KOPT-K1 (cell line): ENCODE data around the gene HDAC5.

ENCODE experiments used
- H3K27ac ChIP-seq: fragments of 200-600 bp; sonication (generic); 2 replicates; pipeline ENCODE4 v1.5.1; 2016; ENCODE audit warnings: antibody characterized with exemption, mild to moderate bottlenecking, low read depth, low read length; ENCODE audit not compliant: poor library complexity, severe bottlenecking
- H3K36me3 ChIP-seq: fragments of 200-600 bp; sonication (generic); 2 replicates; pipeline ENCODE4 v1.5.1; 2017; ENCODE audit warnings: antibody characterized with exemption, mild to moderate bottlenecking, low read length, moderate library complexity; ENCODE audit not compliant: insufficient read depth
- H3K9me3 ChIP-seq: fragments of 200-600 bp; sonication (generic); 2 replicates; pipeline ENCODE4 v1.5.1; 2017; ENCODE audit warnings: antibody characterized with exemption, low read length, mild to moderate bottlenecking; ENCODE audit not compliant: insufficient read depth, poor library complexity, severe bottlenecking

HDAC5 gene

DNA sequence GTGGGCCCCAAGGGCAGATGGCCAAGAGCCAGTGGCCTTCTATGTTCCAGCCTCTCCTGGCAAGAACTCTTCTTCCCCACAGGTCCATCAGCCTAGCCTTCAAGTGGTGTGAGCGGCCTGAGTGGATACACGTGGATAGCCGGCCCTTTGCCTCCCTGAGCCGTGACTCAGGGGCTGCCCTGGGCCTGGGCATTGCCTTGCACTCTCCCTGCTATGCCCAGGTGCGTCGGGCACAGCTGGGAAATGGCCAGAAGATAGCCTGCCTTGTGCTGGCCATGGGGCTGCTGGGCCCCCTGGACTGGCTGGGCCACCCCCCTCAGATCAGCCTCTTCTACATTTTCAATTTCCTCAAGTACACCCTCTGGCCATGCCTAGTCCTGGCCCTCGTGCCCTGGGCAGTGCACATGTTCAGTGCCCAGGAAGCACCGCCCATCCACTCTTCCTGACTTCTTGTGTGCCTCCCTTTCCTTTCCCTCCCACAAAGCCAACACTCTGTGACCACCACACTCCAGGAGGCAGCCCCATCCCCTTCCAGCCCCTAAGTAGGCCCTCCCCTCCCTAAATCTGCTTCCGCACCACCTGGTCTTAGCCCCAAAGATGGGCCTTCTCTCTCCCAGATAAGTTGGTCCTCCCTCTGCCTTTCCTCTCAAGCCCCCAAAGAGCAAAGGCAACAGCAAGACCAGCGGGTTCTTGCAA, 47.7 kb downstream of the HDAC5 start:
- Histone ChIP-seq H3K36me3 (no peaks in the 10 kb centered on the region; the same call in 1 of the 2 replicates), H3K27ac (no peak overlapping the region), H3K9me3 (no peaks in the 10 kb centered on the region)

DNA sequence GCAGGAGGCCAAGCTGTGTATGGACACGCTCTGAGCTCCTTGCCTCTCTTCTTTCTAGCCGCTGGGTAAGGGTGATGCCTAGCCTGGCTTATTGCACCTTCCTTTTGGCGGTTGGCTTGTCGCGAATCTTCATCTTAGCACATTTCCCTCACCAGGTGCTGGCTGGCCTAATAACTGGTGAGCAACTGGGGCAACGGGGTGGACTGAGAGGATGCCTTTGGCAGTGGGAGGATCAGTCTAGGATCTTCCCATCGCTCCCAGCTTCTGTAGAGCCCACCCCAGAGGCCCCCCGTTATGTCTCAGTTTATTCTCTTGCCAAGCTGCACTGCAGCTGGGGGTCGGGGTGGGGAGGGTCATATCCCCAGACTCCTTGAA, 48.5 kb downstream of the HDAC5 start:
- Histone ChIP-seq H3K36me3 (no peaks in the 10 kb centered on the region; the same call in 1 of the 2 replicates), H3K9me3 (no peaks in the 10 kb centered on the region), H3K27ac (no peak overlapping the region)

DNA sequence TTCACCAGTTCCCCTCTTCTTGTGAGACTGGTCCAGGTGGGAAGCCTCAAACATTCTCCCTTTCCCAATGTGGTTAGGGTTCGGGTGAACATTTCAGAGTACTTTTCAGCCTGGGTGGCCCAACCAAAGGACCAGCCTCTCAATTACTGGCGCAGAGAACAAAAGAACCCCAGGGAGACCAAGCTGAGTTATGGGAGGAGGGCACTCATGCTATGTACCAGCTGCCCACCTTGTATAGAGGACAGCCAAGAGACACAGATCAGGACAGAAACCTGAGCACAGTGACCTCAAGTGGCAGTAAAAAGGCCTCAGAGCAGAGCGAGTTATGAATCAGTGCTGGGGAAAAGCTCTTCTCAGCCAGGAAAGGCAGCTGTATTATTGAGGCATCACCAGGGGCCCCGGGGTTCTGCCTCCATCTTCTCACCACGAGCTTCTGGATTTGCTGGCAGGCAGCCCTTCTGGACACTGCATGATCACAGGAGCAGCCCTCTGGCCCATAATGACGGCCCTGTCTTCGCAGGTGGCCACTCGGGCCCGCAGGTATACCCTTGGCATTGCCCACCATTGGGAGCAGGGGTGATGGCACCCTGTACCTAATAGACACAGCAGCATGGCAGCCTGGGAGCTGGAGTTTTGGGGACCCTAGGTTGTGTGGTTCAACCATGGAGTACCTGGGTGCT, 49.1 kb downstream of the HDAC5 start:
- Histone ChIP-seq H3K9me3 (no peaks in the 10 kb centered on the region), H3K36me3 (no peaks in the 10 kb centered on the region; the same call in 1 of the 2 replicates), H3K27ac (no peak overlapping the region)

DNA sequence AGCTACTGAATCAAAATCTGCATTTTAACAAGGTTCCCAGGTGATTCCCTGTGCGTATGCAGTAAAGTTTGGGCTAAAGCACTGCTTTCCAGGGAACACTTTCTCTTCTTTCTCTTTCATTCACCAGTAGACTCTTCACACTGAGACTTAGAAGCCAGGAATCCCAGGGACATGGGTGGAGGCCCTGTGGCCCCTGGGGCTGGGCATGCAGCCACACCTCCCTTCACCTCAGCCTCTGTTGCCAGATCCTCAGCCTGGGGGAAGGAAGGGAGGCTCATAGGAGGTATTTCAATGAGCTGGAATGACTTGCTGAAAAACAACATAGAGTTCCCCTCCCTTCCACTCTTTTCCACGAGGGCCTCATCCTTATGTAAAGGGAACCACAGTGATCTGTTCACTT, 51.7 kb downstream of the HDAC5 start:
- Histone ChIP-seq H3K9me3 (no peaks in the 10 kb centered on the region), H3K36me3 (no peaks in the 10 kb centered on the region), H3K27ac (no peak overlapping the region)

DNA sequence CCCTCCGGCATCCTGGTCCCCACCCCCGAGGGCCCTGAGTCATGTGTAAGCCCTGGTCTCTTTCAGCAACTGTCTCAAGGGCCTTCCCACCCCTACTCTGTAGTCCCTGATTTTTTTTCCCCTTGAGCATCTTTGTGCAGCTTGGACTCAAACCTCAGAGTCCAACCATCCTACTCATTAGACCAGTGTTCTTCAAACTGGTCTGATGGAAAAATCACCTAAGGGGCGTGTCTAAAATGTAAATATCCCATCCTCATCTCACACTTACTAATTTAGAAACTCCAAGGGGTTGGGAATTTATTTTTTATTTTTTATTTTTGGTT, 52.3 kb downstream of the HDAC5 start:
- peak overlapping the region; percentile 55 for H3K27ac ChIP-seq
- no peaks in the 10 kb centered on the region for H3K36me3 ChIP-seq
- no peaks in the 10 kb centered on the region for H3K9me3 ChIP-seq

DNA sequence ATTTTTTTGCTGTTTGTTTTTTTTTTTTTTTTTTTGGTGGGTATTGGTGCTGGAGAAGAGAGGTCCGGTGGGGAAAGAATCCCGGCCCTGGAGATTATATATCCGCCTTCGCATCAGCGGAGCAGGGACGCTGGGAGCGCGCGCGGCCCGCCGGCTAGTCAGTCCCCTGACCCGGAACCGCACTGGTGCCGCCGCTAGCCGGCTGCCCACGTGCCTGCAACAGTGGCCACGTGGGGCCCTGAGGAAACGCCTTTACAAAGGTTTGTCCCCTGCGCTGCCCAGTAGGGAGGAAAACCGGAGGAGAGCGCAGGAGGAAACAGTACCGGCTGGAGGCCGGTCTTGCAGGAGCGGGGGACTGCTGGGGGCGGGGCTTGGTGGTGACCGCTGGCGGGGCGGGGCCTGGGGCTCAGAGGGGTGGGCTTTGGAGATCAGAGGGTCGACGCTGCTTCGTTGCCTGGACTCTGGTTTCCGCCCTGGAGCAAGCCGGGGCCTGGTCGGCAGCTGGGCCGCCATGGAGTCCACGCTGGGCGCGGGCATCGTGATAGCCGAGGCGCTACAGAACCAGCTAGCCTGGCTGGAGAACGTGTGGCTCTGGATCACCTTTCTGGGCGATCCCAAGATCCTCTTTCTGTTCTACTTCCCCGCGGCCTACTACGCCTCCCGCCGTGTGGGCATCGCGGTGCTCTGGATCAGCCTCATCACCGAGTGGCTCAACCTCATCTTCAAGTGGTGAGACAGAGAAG, 52.8 kb downstream of the HDAC5 start, which contains the start of gene G6PC3:
Gene G6PC3, plus strand, starts transcription at position 281 of the 743 bp plus-strand sequence. Its CDS starts 231 bp downstream, at position 512.
- no peaks in the 10 kb centered on the region for H3K36me3 ChIP-seq
- H3K27ac ChIP-seq: peak within 1 kb of the TSS; percentile 55
- H3K9me3 ChIP-seq: no peaks in the 10 kb centered on the region

DNA sequence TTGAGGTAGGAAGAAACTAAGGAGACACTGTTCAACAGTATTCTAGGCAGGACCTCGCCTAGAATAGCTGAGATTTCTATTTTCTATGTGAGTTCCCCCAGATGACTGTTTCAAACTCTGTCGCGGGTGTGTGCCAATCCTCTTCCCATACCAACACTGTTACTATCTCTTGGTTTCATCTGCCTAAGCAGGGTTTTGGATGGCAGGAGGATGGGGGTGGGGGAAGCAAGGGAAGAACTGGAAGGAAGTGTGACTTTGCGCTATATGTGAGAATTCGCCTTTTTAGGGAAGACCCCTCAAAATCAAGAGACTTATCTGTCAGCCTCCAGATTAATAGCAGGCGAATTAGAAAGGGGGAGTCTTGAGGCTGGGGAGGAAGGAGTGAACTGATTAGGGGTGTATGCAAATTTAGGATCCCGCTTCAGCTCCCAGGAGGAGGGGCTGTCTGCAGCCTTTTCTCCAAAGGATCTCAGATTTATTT, 53.4 kb downstream of the HDAC5 start:
- peak overlapping the region; percentile 55 for H3K27ac ChIP-seq
- H3K36me3 ChIP-seq: no peaks in the 10 kb centered on the region
- H3K9me3 ChIP-seq: no peaks in the 10 kb centered on the region

DNA sequence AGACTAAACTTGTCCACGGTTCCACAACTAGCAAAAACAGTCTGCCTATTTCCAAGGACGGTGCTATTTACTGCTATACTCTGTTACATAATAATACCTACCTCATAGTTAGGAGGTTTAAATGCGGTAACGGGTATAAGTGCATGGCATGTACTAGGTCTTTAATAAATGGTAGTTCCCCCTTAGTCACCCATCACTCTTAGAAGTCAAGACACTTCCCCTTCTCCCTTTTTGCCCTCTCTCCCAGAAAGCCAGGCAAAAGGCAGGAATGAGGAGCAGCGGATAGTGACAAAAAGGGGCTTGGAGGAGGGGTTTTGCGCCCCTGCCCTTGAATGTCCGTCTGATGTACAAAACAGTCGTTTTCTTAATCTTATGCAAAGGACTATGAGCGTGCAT, 55.9 kb downstream of the HDAC5 start:
- Histone ChIP-seq H3K9me3 (no peaks in the 10 kb centered on the region), H3K27ac (no peak overlapping the region), H3K36me3 (peaks cover 19% of the 10 kb centered on the region)

DNA sequence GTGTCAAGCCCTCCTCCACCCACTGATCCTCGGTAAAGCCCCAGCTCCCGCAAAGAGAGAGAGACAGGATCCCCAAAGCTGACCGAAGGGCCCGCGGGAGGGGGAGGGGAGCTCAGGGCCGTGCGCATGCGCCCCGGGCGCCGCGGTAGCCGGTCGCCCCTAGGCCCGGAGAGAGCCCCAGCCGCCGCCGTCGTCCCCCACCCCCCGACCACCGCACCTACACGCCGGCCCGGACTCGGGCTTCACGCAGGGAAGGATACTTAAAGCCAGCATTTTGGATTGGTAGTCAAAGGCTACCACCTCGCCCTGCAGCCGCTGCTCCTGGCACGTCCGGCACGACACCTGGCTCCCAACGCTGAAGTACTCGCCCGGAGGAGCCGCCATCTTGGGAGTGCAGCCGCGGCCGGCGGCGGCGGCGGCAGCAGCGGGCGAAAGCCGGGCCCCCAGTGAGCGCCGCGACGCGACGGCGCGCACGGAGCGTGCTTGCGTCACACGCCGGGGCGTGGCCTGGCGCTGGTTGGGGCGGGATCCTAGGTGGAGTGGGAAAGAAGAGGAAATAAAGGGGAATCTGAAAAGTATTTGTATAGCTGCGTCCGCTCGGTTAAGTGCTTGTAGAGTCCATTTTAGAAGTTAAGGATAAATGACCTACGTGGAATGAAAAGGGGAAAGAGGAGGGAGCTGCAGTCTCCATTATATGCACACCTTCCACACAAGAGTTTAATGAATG, 57.1 kb downstream of the HDAC5 start, which contains the start of gene LSM12:
Gene LSM12, minus strand, starts transcription at position 468 of the 727 bp plus-strand sequence. Its CDS starts 84 bp downstream, at position 384.
- peaks cover 31% of the 10 kb centered on the region for H3K36me3 ChIP-seq
- no peaks in the 10 kb centered on the region for H3K9me3 ChIP-seq
- peak within 1 kb of the TSS; percentile 78 for H3K27ac ChIP-seq

DNA sequence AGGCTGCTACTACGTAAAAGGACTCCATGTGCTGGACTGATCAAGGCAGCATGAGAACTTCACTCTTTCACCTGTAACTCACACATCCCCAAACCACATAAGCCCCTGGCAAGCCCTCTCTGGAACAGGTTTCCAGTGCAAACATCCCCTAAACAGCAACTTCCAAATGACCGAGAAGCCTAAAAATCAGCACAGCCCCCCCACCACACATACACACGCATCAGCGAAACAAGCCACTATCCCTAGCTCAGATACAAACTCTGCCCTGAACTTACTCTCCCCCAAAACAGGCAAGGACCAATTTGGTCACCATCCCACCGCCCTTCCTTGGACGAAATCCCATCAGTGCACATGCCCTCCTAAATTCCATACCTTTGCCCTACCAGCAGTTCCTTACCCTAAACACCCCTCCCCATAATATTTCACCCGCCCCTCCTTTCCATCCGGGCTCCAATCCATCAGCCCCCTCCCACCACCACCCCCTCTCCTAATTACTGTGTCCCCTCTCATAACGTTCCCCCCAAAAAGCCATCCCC, 57.7 kb downstream of the HDAC5 start:
- Histone ChIP-seq H3K27ac (peak overlapping the region; percentile 78), H3K36me3 (peaks cover 37% of the 10 kb centered on the region), H3K9me3 (no peaks in the 10 kb centered on the region)

DNA sequence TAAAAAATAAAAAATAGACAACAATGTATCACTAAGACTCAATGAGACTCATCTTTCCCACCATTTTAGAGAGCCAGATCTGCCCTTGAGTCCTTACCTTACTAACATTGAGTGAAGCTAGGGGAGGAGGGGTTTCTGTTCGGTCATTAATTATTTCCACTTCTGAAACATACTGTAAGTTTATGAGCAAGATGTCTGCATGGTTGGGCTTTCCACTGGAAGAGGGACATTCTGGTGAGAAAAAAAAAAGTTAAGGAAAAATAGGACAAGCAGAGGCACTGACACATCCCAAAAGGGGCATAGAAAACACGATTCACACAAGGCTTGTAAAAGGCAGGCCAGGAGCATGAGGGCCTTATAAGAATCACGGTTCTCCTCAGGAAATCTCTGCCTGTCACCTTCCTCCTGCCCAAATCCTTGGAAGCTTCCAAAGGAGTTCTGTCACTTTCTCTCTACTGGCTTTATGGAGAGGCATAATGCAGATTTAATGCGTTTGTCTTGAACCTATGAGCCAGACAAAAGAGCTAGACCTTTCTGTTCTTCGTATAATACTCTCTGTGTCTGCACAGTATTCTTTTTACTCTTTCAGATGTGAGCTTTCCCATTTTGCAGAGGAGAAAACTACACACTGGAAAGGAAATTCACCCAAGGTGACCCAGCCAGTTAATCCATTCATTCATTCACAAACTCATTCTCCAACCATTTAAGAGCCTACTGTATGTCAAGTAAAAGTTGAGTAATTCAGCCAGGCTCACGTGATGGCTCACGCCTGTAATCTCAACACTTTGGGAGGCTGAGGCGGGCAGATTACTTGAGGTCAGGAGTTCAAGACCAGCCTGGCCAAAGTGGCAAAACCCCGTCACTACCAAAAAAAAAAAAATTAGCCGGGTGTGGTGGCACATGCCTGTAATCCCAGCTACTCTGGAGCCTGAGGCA, 59.5 kb downstream of the HDAC5 start:
- H3K36me3 ChIP-seq: peaks cover 54% of the 10 kb centered on the region
- H3K9me3 ChIP-seq: no peaks in the 10 kb centered on the region
- no peak overlapping the region for H3K27ac ChIP-seq

DNA sequence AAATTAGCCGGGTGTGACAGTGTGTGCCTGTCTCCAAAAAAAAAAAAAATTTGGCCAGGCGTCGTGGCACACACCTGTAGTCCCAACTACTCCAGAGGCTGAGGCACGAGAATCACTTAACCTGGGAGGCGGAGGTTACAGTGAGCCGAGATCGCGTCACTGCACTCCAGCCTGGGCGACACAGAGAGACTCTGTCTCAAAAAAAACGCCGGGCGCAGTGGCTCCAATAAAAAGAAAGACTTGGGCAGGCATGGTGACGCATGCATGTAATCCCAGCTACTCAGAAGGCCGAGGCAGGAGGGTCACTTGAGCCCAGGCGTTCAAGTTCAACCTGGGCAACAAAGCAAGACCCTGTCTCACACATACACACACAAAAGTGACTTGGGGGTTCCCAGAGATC, 60.6 kb downstream of the HDAC5 start:
- Histone ChIP-seq H3K9me3 (no peaks in the 10 kb centered on the region), H3K36me3 (peaks cover 63% of the 10 kb centered on the region), H3K27ac (no peak overlapping the region)

DNA sequence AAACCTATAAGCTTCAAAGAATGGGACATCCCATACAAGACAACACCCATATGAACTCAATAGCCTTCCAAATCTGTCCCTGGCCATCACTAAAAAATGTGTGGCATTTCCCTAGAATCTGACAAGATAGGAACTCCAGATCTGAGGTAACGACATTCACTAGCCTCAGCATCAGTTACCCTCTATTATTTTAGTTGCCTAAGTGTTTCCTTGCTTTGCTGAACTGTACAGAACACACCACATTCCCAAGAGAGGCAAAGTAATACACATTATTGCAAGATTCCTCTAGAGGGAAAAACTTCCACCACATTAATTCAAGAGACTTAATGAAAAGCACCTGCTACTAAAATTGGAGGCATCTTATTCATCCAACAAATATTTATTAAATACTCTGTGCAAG, 62.0 kb downstream of the HDAC5 start:
- Histone ChIP-seq H3K27ac (no peak overlapping the region), H3K36me3 (peaks cover 77% of the 10 kb centered on the region)

More for the DNA sequence above, 62.0 kb downstream of the HDAC5 start:
- H3K9me3 ChIP-seq: no peaks in the 10 kb centered on the region
